ENCODE results near the gene PXDN. TPM values are rescaled to one million over a fixed set of nuclear protein-coding genes. Genes with fewer than 3 reads are reported as not detected.
"Not testable (repeated sequence)": the region's sequence is repeated elsewhere in the genome, so short reads cannot be mapped to it uniquely, and the experiment has no call there.

Gene PXDN
- total and polyA plus RNA-seq, 9 donors = 36.0 to 116 (median 54.5) TPM

DNA sequence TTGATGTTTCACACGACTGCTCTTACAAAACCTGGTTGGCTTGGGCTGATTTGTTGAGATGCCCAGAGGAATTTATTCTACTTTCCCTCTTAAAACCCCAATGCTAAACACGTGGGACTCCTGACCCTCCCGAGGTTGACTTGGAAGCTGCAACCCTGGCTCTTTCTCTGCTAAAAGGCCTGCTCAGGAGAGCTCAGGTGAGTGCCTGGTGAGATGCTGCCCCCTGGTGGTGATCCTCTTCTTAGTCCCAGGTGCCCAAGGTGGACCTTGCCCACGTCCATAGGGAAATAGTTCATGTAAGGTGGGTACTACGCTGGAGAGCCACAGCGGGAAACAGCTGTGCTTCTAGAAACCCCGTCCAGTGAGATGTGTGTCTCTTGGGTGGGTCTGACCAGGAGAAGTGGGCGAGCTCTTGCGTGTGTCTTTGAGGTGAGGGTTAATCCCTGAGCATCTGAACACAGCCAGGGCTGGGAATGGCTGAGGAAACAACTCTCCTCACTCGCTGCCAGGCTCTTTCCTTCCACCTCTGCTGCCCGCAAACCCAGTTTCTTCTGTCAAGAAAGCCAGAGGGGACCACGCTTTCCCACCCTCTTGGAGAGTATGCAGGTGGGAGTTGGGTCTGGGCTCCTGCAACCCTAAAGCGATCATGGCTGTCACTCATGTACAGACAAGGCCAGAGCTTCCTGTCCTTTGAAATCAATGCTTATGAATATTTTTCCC lies 25.5 kb upstream of the PXDN start:
- 54 to 63% (median 62%) methylated on average over 13 of the region's 13 CpGs for WGBS, 3 donors
- intact Hi-C loops (cut with DNase I) = no loop called here
- Histone ChIP-seq H3K4me3 (no peak overlapping the region), H3K36me3 (no peaks in the 10 kb centered on the region), H3K27ac (no peak overlapping the region), H3K27me3 (no peaks in the 10 kb centered on the region), H3K4me1 (ENCODE audit: insufficient read depth) (no peaks in the 10 kb centered on the region), H3K9me3 (no peaks in the 10 kb centered on the region)
- TF ChIP-seq EP300 (IDR thresholded peaks at IDR 0.05) (no peak), POLR2A (IDR thresholded peaks at IDR 0.05) (no peak)
- TF ChIP-seq, protein P1, sequence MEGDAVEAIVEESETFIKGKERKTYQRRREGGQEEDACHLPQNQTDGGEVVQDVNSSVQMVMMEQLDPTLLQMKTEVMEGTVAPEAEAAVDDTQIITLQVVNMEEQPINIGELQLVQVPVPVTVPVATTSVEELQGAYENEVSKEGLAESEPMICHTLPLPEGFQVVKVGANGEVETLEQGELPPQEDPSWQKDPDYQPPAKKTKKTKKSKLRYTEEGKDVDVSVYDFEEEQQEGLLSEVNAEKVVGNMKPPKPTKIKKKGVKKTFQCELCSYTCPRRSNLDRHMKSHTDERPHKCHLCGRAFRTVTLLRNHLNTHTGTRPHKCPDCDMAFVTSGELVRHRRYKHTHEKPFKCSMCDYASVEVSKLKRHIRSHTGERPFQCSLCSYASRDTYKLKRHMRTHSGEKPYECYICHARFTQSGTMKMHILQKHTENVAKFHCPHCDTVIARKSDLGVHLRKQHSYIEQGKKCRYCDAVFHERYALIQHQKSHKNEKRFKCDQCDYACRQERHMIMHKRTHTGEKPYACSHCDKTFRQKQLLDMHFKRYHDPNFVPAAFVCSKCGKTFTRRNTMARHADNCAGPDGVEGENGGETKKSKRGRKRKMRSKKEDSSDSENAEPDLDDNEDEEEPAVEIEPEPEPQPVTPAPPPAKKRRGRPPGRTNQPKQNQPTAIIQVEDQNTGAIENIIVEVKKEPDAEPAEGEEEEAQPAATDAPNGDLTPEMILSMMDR (IDR thresholded peaks at IDR 0.05) = peak in 2 of 3 donors; percentile 42 to 43
- peak; percentile 36 to 64 (median 63) for DNase-seq

DNA sequence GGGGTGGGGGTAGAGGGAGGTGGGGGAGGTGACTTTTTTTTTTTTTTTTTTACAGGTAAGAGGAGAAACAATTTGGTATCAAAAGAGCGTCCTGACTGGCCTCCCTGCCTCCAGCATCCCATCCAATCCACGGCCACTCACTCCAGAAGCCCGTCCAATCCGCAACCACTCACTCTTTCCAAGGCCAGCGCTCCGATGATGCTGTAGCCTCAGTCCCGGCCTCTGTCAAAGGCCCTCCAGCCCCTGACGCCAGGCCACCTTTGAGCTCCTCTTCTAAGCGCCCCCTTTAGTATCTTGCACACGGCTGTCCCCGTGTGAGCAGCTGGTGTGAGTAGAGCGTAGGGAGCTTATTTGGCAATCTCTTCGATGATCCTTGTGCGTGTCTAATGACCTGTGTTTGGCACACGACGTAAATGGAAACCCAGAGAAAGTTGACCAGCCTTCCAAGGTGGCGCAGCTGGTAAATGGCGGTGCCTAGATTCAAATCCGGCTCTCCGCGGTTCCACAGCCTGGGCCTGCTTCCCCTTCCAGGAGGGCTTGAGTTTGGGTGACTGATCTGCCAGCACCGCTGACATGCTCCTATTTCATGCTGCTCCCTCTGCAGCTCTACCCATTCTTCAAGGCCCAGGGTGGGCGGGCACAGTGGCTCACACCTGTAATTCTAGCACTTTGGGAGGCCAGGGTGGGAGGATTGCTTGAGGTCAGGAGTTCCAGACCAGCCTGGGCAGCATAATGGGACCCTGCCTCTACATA lies 23.8 kb upstream of the PXDN start:
- WGBS, 3 donors = 93 to 96% (median 96%) methylated on average over 23 of the region's 23 CpGs
- no peak for DNase-seq
- Histone ChIP-seq H3K4me1 (ENCODE audit: insufficient read depth) (no peaks in the 10 kb centered on the region), H3K9me3 (no peaks in the 10 kb centered on the region), H3K36me3 (no peaks in the 10 kb centered on the region), H3K27ac (no peak overlapping the region), H3K27me3 (no peaks in the 10 kb centered on the region), H3K4me3 (no peak overlapping the region)
- intact Hi-C loops (cut with DNase I) = no loop called here
- TF ChIP-seq EP300 (IDR thresholded peaks at IDR 0.05) (no peak), POLR2A (IDR thresholded peaks at IDR 0.05) (no peak)
- TF ChIP-seq, protein P1 (IDR thresholded peaks at IDR 0.05) = no peak

DNA sequence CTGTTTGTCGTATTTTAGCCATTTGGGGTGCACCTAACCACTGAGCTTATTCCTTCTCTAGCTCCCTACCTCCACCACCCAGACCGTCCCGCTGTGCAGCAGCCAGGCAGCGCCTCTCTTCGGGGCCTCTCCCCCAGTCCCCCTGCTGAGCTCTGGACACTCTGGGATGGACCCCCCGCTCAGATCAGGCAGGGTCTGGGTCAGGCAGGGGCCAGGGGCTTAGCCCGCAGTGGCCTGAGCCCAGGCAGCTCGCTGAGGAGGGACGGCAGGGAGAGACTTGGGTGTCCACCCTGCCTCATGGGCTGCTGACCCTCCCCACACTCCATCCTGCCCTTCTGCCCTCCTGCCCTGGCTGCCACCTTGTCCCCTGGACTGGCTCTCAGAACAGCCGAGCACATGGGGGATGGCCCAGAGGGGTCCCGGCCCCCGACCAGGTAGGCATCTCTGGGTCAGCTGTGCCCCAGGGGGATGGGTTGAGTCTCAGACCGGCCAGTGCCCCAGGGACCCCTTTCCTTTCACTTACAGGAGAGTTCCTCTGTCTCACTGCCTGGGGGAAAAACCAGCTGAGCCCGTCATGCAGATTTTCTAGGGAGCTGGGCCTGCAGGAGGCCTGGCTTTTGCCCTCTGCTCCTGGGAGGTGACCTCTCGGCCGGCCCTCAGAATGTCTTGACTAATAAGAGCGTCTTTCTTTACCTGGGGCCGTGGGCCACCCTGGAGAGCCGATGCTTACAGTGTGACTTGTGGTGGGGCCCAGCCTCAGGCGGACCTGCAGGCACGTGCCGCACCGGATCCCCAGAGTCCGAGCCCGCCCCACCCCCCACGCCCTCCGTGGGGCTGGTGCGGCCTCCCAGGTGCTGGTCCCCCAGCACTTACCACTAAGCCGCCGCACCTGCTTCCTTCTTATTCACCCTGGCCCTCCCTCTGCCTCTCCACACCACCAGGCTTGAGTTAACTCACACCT lies 22.8 kb upstream of the PXDN start:
- Histone ChIP-seq H3K27me3 (no peaks in the 10 kb centered on the region), H3K27ac (no peak overlapping the region), H3K9me3 (no peaks in the 10 kb centered on the region), H3K4me1 (ENCODE audit: insufficient read depth) (no peaks in the 10 kb centered on the region), H3K36me3 (no peaks in the 10 kb centered on the region), H3K4me3 (no peak overlapping the region)
- DNase-seq = no peak
- 91 to 94% (median 92%) methylated on average over 30 of the region's 30 CpGs for WGBS, 3 donors
- intact Hi-C loops (cut with DNase I) = no loop called here
- TF ChIP-seq POLR2A (IDR thresholded peaks at IDR 0.05) (no peak), EP300 (IDR thresholded peaks at IDR 0.05) (no peak)
- TF ChIP-seq, protein P1 (IDR thresholded peaks at IDR 0.05) = no peak

DNA sequence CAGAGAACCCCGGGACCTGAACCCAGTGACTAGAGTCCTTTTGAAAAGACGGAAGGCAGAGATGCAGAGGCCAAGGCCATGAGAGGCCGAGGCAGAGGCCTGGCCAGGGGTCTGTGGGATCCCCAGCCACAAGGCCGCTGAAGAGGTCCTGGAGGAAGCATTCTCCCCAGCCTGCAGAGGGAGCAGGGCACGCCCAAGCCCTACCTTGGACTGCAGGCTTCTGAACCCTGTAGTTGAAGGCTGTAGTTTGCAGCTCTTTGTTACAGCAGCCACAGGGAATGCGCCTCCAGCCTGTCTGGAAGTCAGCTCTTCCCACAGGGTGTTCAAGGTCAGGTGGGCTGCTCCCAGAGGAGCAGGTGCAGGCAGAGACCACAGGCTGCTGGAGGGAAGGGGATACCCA lies 22.1 kb upstream of the PXDN start:
- intact Hi-C loops (cut with DNase I) = no loop called here
- no peak overlapping the region for H3K27ac ChIP-seq
- H3K27me3 ChIP-seq = no peaks in the 10 kb centered on the region
- H3K9me3 ChIP-seq = no peaks in the 10 kb centered on the region
- no peak overlapping the region for H3K4me3 ChIP-seq
- DNase-seq = no peak
- no peaks in the 10 kb centered on the region for H3K36me3 ChIP-seq
- 74 to 86% (median 83%) methylated on average over 6 of the region's 6 CpGs for WGBS, 3 donors
- no peaks in the 10 kb centered on the region for H3K4me1 ChIP-seq (ENCODE audit: insufficient read depth)
- no peak for TF ChIP-seq EP300 (IDR thresholded peaks at IDR 0.05)
- TF ChIP-seq, protein P1 (IDR thresholded peaks at IDR 0.05) = no peak
- TF ChIP-seq POLR2A (IDR thresholded peaks at IDR 0.05) = no peak

DNA sequence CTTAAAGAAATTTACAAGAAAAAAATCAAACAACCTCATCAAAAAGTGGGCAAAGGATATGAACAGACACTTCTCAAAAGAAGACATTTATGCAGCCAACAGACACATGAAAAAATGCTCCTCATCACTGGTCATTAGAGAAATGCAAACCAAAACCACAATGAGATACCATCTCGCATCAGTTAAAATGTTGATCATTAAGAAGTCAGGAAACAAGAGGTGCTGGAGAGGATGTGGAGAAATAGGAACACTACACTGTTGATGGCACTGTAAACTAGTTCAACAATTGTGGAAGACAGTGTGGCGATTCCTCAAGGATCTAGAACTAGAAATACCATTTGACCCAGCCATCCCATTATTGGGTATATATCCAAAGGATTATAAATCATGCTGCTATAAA lies 20.9 kb upstream of the PXDN start:
- H3K27me3 ChIP-seq; DNase-seq; H3K4me1 ChIP-seq (ENCODE audit: insufficient read depth); H3K27ac ChIP-seq; H3K4me3 ChIP-seq; intact Hi-C loops (cut with DNase I); H3K36me3 ChIP-seq; H3K9me3 ChIP-seq: not testable (repeated sequence)
- WGBS, 3 donors = 86 to 96% (median 88%) methylated on average over 2 of the region's 2 CpGs
